GM12878 (cell line): Measurements from ENCODE around the gene SHC2. TPM values are rescaled to one million over a fixed set of nuclear protein-coding genes. Genes with fewer than 3 reads are reported as not detected.

Source experiments
- ATAC-seq: fragments of 200-7000 bp; cut with Tn5 transposase; 3 replicates; pipeline ENCODE4 v1.9.1; 2020; ENCODE audit warnings: mild to moderate bottlenecking, moderate library complexity
- BruUV-seq: library from RNA; stranded (reverse); fragments of 400-500 nt; replicated peaks from 2 replicates; lab custom pipeline; 2021; lab: Mats Ljungman, UMichigan
- CTCF ChIA-PET: fragments of 300-600 bp; sonication (Branson Sonifier 250); formaldehyde crosslinking; extraction: SDS; loops from one replicate; lab custom pipeline; 2021; ENCODE audit warnings: inconsistent platforms; lab: Yijun Ruan, JAX
- POLR2A ChIA-PET: fragments of 350-600 bp; formaldehyde crosslinking; extraction: SDS; loops from one replicate; lab custom pipeline; 2021; ENCODE audit warnings: inconsistent platforms; lab: Charles Lee
- RAD21 ChIA-PET: fragments of 300-600 bp; sonication (Branson Sonifier 250); formaldehyde crosslinking; loops from one replicate; lab custom pipeline; 2023; ENCODE audit warnings: antibody characterized with exemption; ENCODE audit not compliant: unreplicated experiment; lab: Charles Lee
- SMC1A ChIA-PET: fragments of 300-600 bp; sonication (Branson Sonifier 250); formaldehyde crosslinking; loops from one replicate; lab custom pipeline; 2023; ENCODE audit not compliant: unreplicated experiment, uncharacterized antibody; lab: Charles Lee
- DNase-seq: peaks from one replicate; pipeline ENCODE4 v3.0.0-alpha.2; 2011; ENCODE audit warnings: low read depth, low spot score
- FAIRE-seq: peaks from 3 replicates; lab custom pipeline; 2011; peaks lifted over from hg19 to GRCh38; lab: Jason Lieb, UNC
- H2AFZ ChIP-seq: 2 replicates; pipeline ENCODE4 v1.6.0; 2011; ENCODE audit warnings: low read depth, low read length, control low read depth; ENCODE audit not compliant: control insufficient read depth
- H3K27ac ChIP-seq: 2 replicates; pipeline ENCODE4 v1.5.1; 2011; ENCODE audit warnings: control low read depth; ENCODE audit not compliant: control insufficient read depth, insufficient read depth
- H3K27me3 ChIP-seq, 2 experiments: replicated peaks in 1 of 2; 2 replicates each; pipeline versions ENCODE4 v1.6.0 to v1.6.1; 2011; ENCODE audit warnings: low read length in 1 of 2; ENCODE audit not compliant: control insufficient read depth in 2 of 2, insufficient read depth in 2 of 2
- H3K36me3 ChIP-seq, 2 experiments: 2 replicates each; pipeline ENCODE4 v1.5.1; 2011; ENCODE audit warnings: low read length in 1 of 2; ENCODE audit not compliant: control insufficient read depth in 2 of 2, insufficient read depth in 2 of 2
- H3K4me1 ChIP-seq: 2 replicates; pipeline ENCODE4 v1.6.1; 2011; ENCODE audit warnings: mild to moderate bottlenecking, low read length, moderate library complexity, mixed read lengths; ENCODE audit not compliant: control insufficient read depth, insufficient read depth
- H3K4me2 ChIP-seq: 2 replicates; pipeline ENCODE4 v1.6.0; 2011; ENCODE audit warnings: control low read depth; ENCODE audit not compliant: control insufficient read depth, insufficient read depth
- H3K4me3 ChIP-seq: fragments of 200-600 bp; sonication (generic); 2 replicates; pipeline ENCODE4 v1.5.1; 2016
- H3K79me2 ChIP-seq: 2 replicates; pipeline ENCODE4 v1.6.0; 2011; ENCODE audit warnings: low read length; ENCODE audit not compliant: control insufficient read depth, insufficient read depth
- H3K9ac ChIP-seq: 2 replicates; pipeline ENCODE4 v1.8.0; 2011; ENCODE audit warnings: low read length, control low read depth, mixed read lengths; ENCODE audit not compliant: control insufficient read depth, insufficient read depth
- H3K9me3 ChIP-seq: replicated peaks from 3 replicates; pipeline ENCODE4 v1.5.1; 2011; ENCODE audit warnings: mild to moderate bottlenecking, low read length; ENCODE audit not compliant: control insufficient read depth, insufficient read depth
- H4K20me1 ChIP-seq: 2 replicates; pipeline ENCODE4 v1.6.0; 2011; ENCODE audit not compliant: control insufficient read depth, insufficient read depth
- JUNB ChIP-seq: IDR thresholded peaks from 2 replicates; pipeline ENCODE4 v1.6.1; 2016; ENCODE audit warnings: antibody characterized with exemption, mild to moderate bottlenecking
- NFYB ChIP-seq: IDR thresholded peaks from 2 replicates; pipeline ENCODE4 v1.6.1; 2011; ENCODE audit warnings: low read depth, mild to moderate bottlenecking, low read length, improper control_type of control experiment, moderate library complexity; ENCODE audit not compliant: insufficient read depth
- NKRF ChIP-seq: fragments of 450-650 bp; conservative IDR thresholded peaks from 2 replicates; pipeline ENCODE4 v1.6.1; 2017; ENCODE audit warnings: mild to moderate bottlenecking, moderate library complexity
- NR2C2 ChIP-seq: IDR thresholded peaks from 2 replicates; pipeline ENCODE4 v1.6.1; 2011; ENCODE audit warnings: borderline replicate concordance, low read depth; ENCODE audit not compliant: control insufficient read depth, insufficient read length
- NRF1 ChIP-seq: conservative IDR thresholded peaks from 2 replicates; pipeline ENCODE4 v1.6.1; 2011; ENCODE audit warnings: mild to moderate bottlenecking, low read depth, low read length, improper control_type of control experiment
- SREBF2 ChIP-seq: IDR thresholded peaks from 2 replicates; pipeline ENCODE4 v1.6.1; 2012; ENCODE audit warnings: mild to moderate bottlenecking, low read length
- SUZ12 ChIP-seq: fragments of 200-600 bp; sonication (generic); IDR thresholded peaks from one replicate; pipeline ENCODE4 v1.6.1; 2018; ENCODE audit warnings: antibody characterized with exemption, mild to moderate bottlenecking; ENCODE audit not compliant: unreplicated experiment
- ZNF384 ChIP-seq: IDR thresholded peaks from 2 replicates; pipeline ENCODE4 v1.6.1; 2012; ENCODE audit warnings: low read depth, mild to moderate bottlenecking, low read length, improper control_type of control experiment, borderline replicate concordance
- WGBS: methylation state at CpG from one replicate; pipeline ENCODE4 v1.1.6; 2016; ENCODE audit warnings: low lambda C conversion rate; ENCODE audit not compliant: insufficient replicate concordance, insufficient coverage; ENCODE audit errors: missing lambda C conversion rate; 5-methylcytosine and 5-hydroxymethylcytosine counted together
- in situ Hi-C: fragments of 300-500 bp; cut with MboI; formaldehyde crosslinking; loops from 9 replicates; pipeline ENCODE4 v1.14.3; 2018; ENCODE audit warnings: mixed read lengths
- intact Hi-C: fragments of 100-400 bp; cut with micrococcal nuclease; formaldehyde crosslinking; loops from one replicate; pipeline ENCODE4 v1.14.2; 2022; ENCODE audit not compliant: unreplicated experiment
- polyA plus RNA-seq, 11 experiments: library from polyadenylated mRNA; depleted of rRNA in 4 of 11; unstranded in 6 of 11; stranded (reverse) in 5 of 11; fragments of >200 nt; fragmentation: Nextera tagmentation in 4 of 11; fragmentation: Illumina TruSeq in 1 of 11; extraction: Ambion mirVana in 4 of 11; extraction: Trizol in 1 of 11; gene quantifications; 1 replicate in 1 of 11; 2 replicates in 10 of 11; pipeline versions ENCODE4 v1.2.1 to v1.2.3, GENCODE V29; 2011 to 2016; ENCODE audit warnings: inconsistent platforms in 2 of 11, missing spikeins in 2 of 11, low read depth in 1 of 11
- total RNA-seq, 4 experiments: library from RNA; depleted of rRNA in 3 of 4; stranded (reverse); fragments of >200 nt in 3 of 4; fragmentation: Illumina TruSeq in 1 of 4; extraction: Trizol in 1 of 4; gene quantifications; 2 replicates each; pipeline versions ENCODE4 v1.2.1 to v1.2.3, GENCODE V29; 2013 to 2021

SHC2 gene
- total and polyA plus RNA-seq, 10 of the 15 experiments (the other 5 are each of a cell fraction or from before 2014, with no cell fraction given): 0.08 TPM; not detected in 9

GRCh38 chr19:383040-383439 lies 77.8 kb downstream of the SHC2 start:
- RAD21 ChIA-PET: interaction anchor here (1.0 kb wide), 1 partner anchor 40 kb away, joined by 4 read pairs; no protein-coding TSS in a partner anchor
- Histone ChIP-seq H2AFZ (peak overlapping the region; percentile 34; the same call in 1 of the 2 replicates), H3K4me1 (peaks cover 20% of the 10 kb centered on the region), H3K9ac (no peak overlapping the region), H3K4me2 (peak overlapping the region; percentile 90), H4K20me1 (no peaks in the 10 kb centered on the region), H3K79me2 (no peaks in the 10 kb centered on the region), H3K4me3 (peak overlapping the region; percentile 43; the same call in 1 of the 2 replicates), H3K27ac (peak overlapping the region; percentile 18), H3K27me3 (no peaks in the 10 kb centered on the region), H3K9me3 (no peaks in the 10 kb centered on the region; the same call in 2 of the 3 replicates), H3K36me3 (no peaks in the 10 kb centered on the region)
- BruUV-seq: no TSS peak
- no peak for DNase-seq
- CTCF ChIA-PET: interaction anchor here (1.1 to 1.4 kb wide), 2 partner anchors 106 to 128 kb away, joined by 3 to 4 read pairs; no protein-coding TSS in a partner anchor
- no peak for ATAC-seq
- TF ChIP-seq SREBF2 (no peak), SUZ12 (no peak), NKRF (no peak), NFYB (no peak), JUNB (no peak), ZNF384 (no peak), NR2C2 (no peak), NRF1 (no peak)
- POLR2A ChIA-PET: no interaction called here
- intact Hi-C loops: no loop called here
- in situ Hi-C loops: no loop called here
- SMC1A ChIA-PET: interaction anchor here (0.7 kb wide), 1 partner anchor 123 kb away, joined by 3 read pairs; no protein-coding TSS in a partner anchor
- 57% methylated on average over 19 of the region's 19 CpGs for WGBS
- no peak for FAIRE-seq
